H9 (cell line): ENCODE results near the gene SLC16A1. TPM values are rescaled to one million over a fixed set of nuclear protein-coding genes. Genes with fewer than 3 reads are reported as not detected.

Experiments
- DNase-seq: peaks from one replicate; pipeline ENCODE4 v3.0.0-alpha.2; 2017
- H2AFZ ChIP-seq: one replicate; pipeline ENCODE4 v1.6.1; 2013; ENCODE audit warnings: mild to moderate bottlenecking, low read length, control low read depth, moderate library complexity
- H2AK5ac ChIP-seq: 2 replicates; pipeline ENCODE4 v1.6.1; 2013; ENCODE audit warnings: low read length, control low read depth, mixed read lengths; ENCODE audit not compliant: insufficient read length
- H2BK120ac ChIP-seq: one replicate; pipeline ENCODE4 v1.6.1; 2013; ENCODE audit warnings: low read depth, mild to moderate bottlenecking, low read length, control low read depth, inconsistent platforms; ENCODE audit not compliant: poor library complexity, severe bottlenecking
- H2BK12ac ChIP-seq: 2 replicates; pipeline ENCODE4 v1.6.1; 2013; ENCODE audit warnings: low read length, control low read depth, mixed read lengths, low read depth; ENCODE audit not compliant: insufficient read length
- H2BK15ac ChIP-seq: 2 replicates; pipeline ENCODE4 v1.6.1; 2013; ENCODE audit warnings: low read depth, low read length, control low read depth
- H2BK20ac ChIP-seq: one replicate; pipeline ENCODE4 v1.6.1; 2013; ENCODE audit warnings: low read depth, mild to moderate bottlenecking, low read length, control low read depth, inconsistent platforms; ENCODE audit not compliant: poor library complexity, severe bottlenecking
- H2BK5ac ChIP-seq: 2 replicates; pipeline ENCODE4 v1.6.1; 2013; ENCODE audit warnings: low read length, control low read depth, mixed read lengths; ENCODE audit not compliant: insufficient read length
- H3K14ac ChIP-seq: 2 replicates; pipeline ENCODE4 v1.6.1; 2013; ENCODE audit warnings: low read length, control low read depth; ENCODE audit not compliant: insufficient read depth
- H3K18ac ChIP-seq: 2 replicates; pipeline ENCODE4 v1.6.1; 2013; ENCODE audit warnings: low read depth, mild to moderate bottlenecking, mixed read lengths, low read length, control low read depth; ENCODE audit not compliant: insufficient read length
- H3K23ac ChIP-seq: 2 replicates; pipeline ENCODE4 v1.6.1; 2013; ENCODE audit warnings: low read length, control low read depth, mixed read lengths, low read depth; ENCODE audit not compliant: insufficient read length
- H3K23me2 ChIP-seq: 2 replicates; pipeline ENCODE4 v1.6.1; 2013; ENCODE audit warnings: low read depth, mild to moderate bottlenecking, mixed read lengths, low read length, control low read depth; ENCODE audit not compliant: insufficient read length, poor library complexity, severe bottlenecking
- H3K27ac ChIP-seq: 2 replicates; pipeline ENCODE4 v1.5.1; 2013; ENCODE audit warnings: low read length, control low read depth, mixed read lengths, low read depth; ENCODE audit not compliant: insufficient read length
- H3K27me3 ChIP-seq: 2 replicates; pipeline ENCODE4 v1.6.1; 2013; ENCODE audit warnings: low read length, control low read depth, inconsistent platforms; ENCODE audit not compliant: insufficient read depth
- H3K4ac ChIP-seq: 2 replicates; pipeline ENCODE4 v1.6.1; 2013; ENCODE audit warnings: low read depth, mild to moderate bottlenecking, control low read depth, inconsistent platforms, low read length, moderate library complexity
- H3K4me1 ChIP-seq: 2 replicates; pipeline ENCODE4 v1.6.1; 2013; ENCODE audit warnings: low read length, control low read depth, inconsistent platforms; ENCODE audit not compliant: insufficient read depth
- H3K4me2 ChIP-seq: 2 replicates; pipeline ENCODE4 v1.6.1; 2013; ENCODE audit warnings: low read length, control low read depth, mixed read lengths; ENCODE audit not compliant: insufficient read length, insufficient read depth
- H3K56ac ChIP-seq: 2 replicates; pipeline ENCODE4 v1.6.1; 2013; ENCODE audit warnings: low read depth, mild to moderate bottlenecking, mixed read lengths, low read length, control low read depth; ENCODE audit not compliant: insufficient read length
- H3K79me1 ChIP-seq: 2 replicates; pipeline ENCODE4 v1.6.1; 2013; ENCODE audit warnings: low read depth, mild to moderate bottlenecking, moderate library complexity, low read length, control low read depth, inconsistent platforms; ENCODE audit not compliant: insufficient read depth, poor library complexity, severe bottlenecking
- H3K79me2 ChIP-seq: 2 replicates; pipeline ENCODE4 v1.6.1; 2013; ENCODE audit warnings: low read length, control low read depth, inconsistent platforms; ENCODE audit not compliant: insufficient read depth
- H3K9ac ChIP-seq: 2 replicates; pipeline ENCODE4 v1.6.1; 2013; ENCODE audit warnings: low read length, control low read depth, mixed read lengths; ENCODE audit not compliant: insufficient read length; ENCODE audit errors: extremely low read depth
- H3K9me3 ChIP-seq: one replicate; pipeline ENCODE4 v1.6.1; 2013; ENCODE audit warnings: low read depth, low read length, inconsistent platforms; ENCODE audit not compliant: control insufficient read depth
- H3T11ph ChIP-seq: one replicate; pipeline ENCODE4 v1.6.1; 2013; ENCODE audit warnings: mild to moderate bottlenecking, low read length, control low read depth, inconsistent platforms
- H4K20me1 ChIP-seq: one replicate; pipeline ENCODE4 v1.6.1; 2013; ENCODE audit not compliant: control insufficient read depth, insufficient read length, insufficient read depth
- H4K5ac ChIP-seq: 2 replicates; pipeline ENCODE4 v1.6.1; 2013; ENCODE audit warnings: low read depth, mild to moderate bottlenecking, mixed read lengths, low read length, control low read depth; ENCODE audit not compliant: insufficient read length
- H4K8ac ChIP-seq: replicated peaks from 2 replicates; pipeline ENCODE4 v1.6.1; 2013; ENCODE audit warnings: low read length, control low read depth, mixed read lengths, low read depth; ENCODE audit not compliant: insufficient read length
- H4K91ac ChIP-seq: 2 replicates; pipeline ENCODE4 v1.6.1; 2013; ENCODE audit warnings: low read depth, mild to moderate bottlenecking, moderate library complexity, mixed read lengths, low read length, control low read depth; ENCODE audit not compliant: insufficient read length
- H3K27ac Mint-ChIP-seq, 3 experiments: 2 replicates in 2 of 3; 3 replicates in 1 of 3; pipeline ENCODE4 v1.8.0; 2020 to 2021; ENCODE audit warnings: mixed read lengths in 3 of 3, mild to moderate bottlenecking in 1 of 3, moderate library complexity in 1 of 3
- H3K27me3 Mint-ChIP-seq: 2 replicates; pipeline ENCODE4 v1.8.0; 2021; ENCODE audit warnings: low read depth, mild to moderate bottlenecking, moderate library complexity, mixed read lengths
- H3K36me3 Mint-ChIP-seq, 3 experiments: 2 replicates in 2 of 3; 3 replicates in 1 of 3; pipeline ENCODE4 v1.8.0; 2020 to 2021; ENCODE audit warnings: low read depth in 3 of 3, mixed read lengths in 3 of 3; ENCODE audit not compliant: insufficient read depth in 1 of 3
- H3K4me1 Mint-ChIP-seq, 2 experiments: 2 replicates each; pipeline ENCODE4 v1.8.0; 2020; ENCODE audit warnings: mixed read lengths in 2 of 2
- H3K4me3 Mint-ChIP-seq, 2 experiments: 2 replicates in 1 of 2; 3 replicates in 1 of 2; pipeline ENCODE4 v1.8.0; 2020 to 2021; ENCODE audit warnings: mild to moderate bottlenecking in 2 of 2, mixed read lengths in 2 of 2, moderate library complexity in 1 of 2
- H3K9me3 Mint-ChIP-seq, 2 experiments: 2 replicates in 1 of 2; 3 replicates in 1 of 2; pipeline ENCODE4 v1.8.0; 2020; ENCODE audit warnings: mild to moderate bottlenecking in 2 of 2, mixed read lengths in 2 of 2, moderate library complexity in 1 of 2
- CTCF ChIP-seq: fragments of 200-600 bp; sonication (generic); conservative IDR thresholded peaks from 3 replicates; pipeline ENCODE4 v1.8.0; 2021; ENCODE audit warnings: antibody characterized with exemption, mild to moderate bottlenecking
- WGBS: extraction: QIAGEN DNeasy Blood & Tissue Kit; methylation state at CpG from one replicate; pipeline ENCODE4 v1.1.7; 2013; ENCODE audit warnings: missing lambda C conversion rate, low lambda C conversion rate, mixed read lengths; ENCODE audit not compliant: insufficient read length; ENCODE audit errors: extremely low coverage; 5-methylcytosine and 5-hydroxymethylcytosine counted together
- total RNA-seq: library from RNA; stranded (reverse); gene quantifications from 2 replicates; pipeline ENCODE4 v1.2.1, GENCODE V29; 2021

The SLC16A1 gene
- total RNA-seq, 1 experiment from 2014 or later: 381 TPM

GRCh38 chr1:112934577-112934976 lies 21.4 kb downstream of the SLC16A1 start:
- Histone ChIP-seq H2BK15ac (no peak overlapping the region), H2AFZ (no peak overlapping the region), H3T11ph (no peak overlapping the region), H2AK5ac (no peak overlapping the region), H4K5ac (no peak overlapping the region), H3K14ac (no peak overlapping the region), H3K18ac (no peak overlapping the region), H3K79me2 (peaks cover 60% of the 10 kb centered on the region; the same call in 1 of the 2 replicates), H2BK5ac (no peak overlapping the region), H3K79me1 (peaks cover 4% of the 10 kb centered on the region), H2BK120ac (no peak overlapping the region), H3K9ac (no peak overlapping the region), H3K4me1 (no peaks in the 10 kb centered on the region; the same call in 1 of the 2 replicates), H3K56ac (no peak overlapping the region), H3K9me3 (no peaks in the 10 kb centered on the region), H4K8ac (no peak overlapping the region), H3K23me2 (no peaks in the 10 kb centered on the region), H3K23ac (no peak overlapping the region), H4K20me1 (no peaks in the 10 kb centered on the region), H3K4me2 (no peak overlapping the region), H4K91ac (no peak overlapping the region), H3K27me3 (no peaks in the 10 kb centered on the region), H2BK20ac (no peak overlapping the region), H3K27ac (no peak overlapping the region), H3K4ac (no peak overlapping the region), H2BK12ac (no peak overlapping the region)
- no peaks in the 10 kb centered on the region for H3K27me3 Mint-ChIP-seq
- no CpG with 5 or more reads among the region's 3 CpGs for WGBS
- H3K4me3 Mint-ChIP-seq: no peak overlapping the region
- peaks cover 42 to 48% of the 10 kb centered on the region in 2 experiments for H3K4me1 Mint-ChIP-seq
- peaks cover 17 to 53% (median 43%) of the 10 kb centered on the region in 3 experiments; a peak in 6 of 7 replicates for H3K36me3 Mint-ChIP-seq
- peak overlapping the region in 2 of 3 experiments; percentile 74 to 92; a peak in 4 of 7 replicates for H3K27ac Mint-ChIP-seq
- TF ChIP-seq CTCF: no peak
- H3K9me3 Mint-ChIP-seq: no peaks in the 10 kb centered on the region
- DNase-seq: no peak
